Liver (tissue), 9 donors: Measurements from ENCODE around the gene FBLN1. TPM values are rescaled to one million over a fixed set of nuclear protein-coding genes. Genes with fewer than 3 reads are reported as not detected.

ENCODE experiments used
- DNase-seq: peaks from one replicate; pipeline ENCODE4 v3.0.0-alpha.2; 2017; ENCODE audit warnings: low spot score
- H3K27ac ChIP-seq, 2 donors: one replicate each; pipeline ENCODE4 v1.7.0; 2013; ENCODE audit warnings: inconsistent platforms in 2 of 2, low read length in 2 of 2, control low read depth in 1 of 2, low read depth in 1 of 2, mild to moderate bottlenecking in 1 of 2
- H3K27me3 ChIP-seq, 4 donors: one replicate each; pipeline versions ENCODE4 v1.6.1 to v1.7.0; 2013; ENCODE audit warnings: low read length in 3 of 4, inconsistent platforms in 1 of 4, mild to moderate bottlenecking in 1 of 4, moderate library complexity in 1 of 4; ENCODE audit not compliant: control insufficient read depth in 4 of 4, insufficient read depth in 4 of 4
- H3K36me3 ChIP-seq, 4 donors: one replicate each; pipeline versions ENCODE4 v1.6.1 to v1.7.0; 2013; ENCODE audit warnings: low read length in 3 of 4, mild to moderate bottlenecking in 3 of 4, low read depth in 1 of 4, moderate library complexity in 1 of 4; ENCODE audit not compliant: control insufficient read depth in 4 of 4, insufficient read depth in 3 of 4
- H3K4me1 ChIP-seq, 4 donors: one replicate each; pipeline versions ENCODE4 v1.6.1 to v1.7.0; 2013; ENCODE audit warnings: low read length in 3 of 4, mild to moderate bottlenecking in 3 of 4, moderate library complexity in 1 of 4; ENCODE audit not compliant: control insufficient read depth in 4 of 4, insufficient read depth in 4 of 4
- H3K4me3 ChIP-seq, 3 donors: one replicate each; pipeline versions ENCODE4 v1.6.1 to v1.7.0; 2013; ENCODE audit warnings: low read length in 3 of 3, control low read depth in 1 of 3, low read depth in 1 of 3, mild to moderate bottlenecking in 1 of 3
- H3K9ac ChIP-seq, 2 donors: one replicate each; pipeline ENCODE4 v1.7.0; 2013; ENCODE audit warnings: low read length in 2 of 2, mild to moderate bottlenecking in 2 of 2, moderate library complexity in 2 of 2, control low read depth in 1 of 2, low read depth in 1 of 2
- H3K9me3 ChIP-seq, 4 donors: one replicate each; pipeline versions ENCODE4 v1.6.1 to v1.7.0; 2013; ENCODE audit warnings: low read length in 3 of 4; ENCODE audit not compliant: control insufficient read depth in 4 of 4
- ATF3 ChIP-seq: IDR thresholded peaks from 2 replicates; pipeline ENCODE4 v1.6.1; 2016; ENCODE audit warnings: antibody characterized with exemption
- CTCF ChIP-seq: fragments of 150-350 bp; IDR thresholded peaks from 2 replicates; pipeline ENCODE4 v1.5.1; 2017; ENCODE audit warnings: improper control_type of control experiment, low read depth, low read length; ENCODE audit not compliant: missing input control
- EGR1 ChIP-seq, 2 donors: IDR thresholded peaks; 2 replicates each; pipeline ENCODE4 v1.6.1; 2016 to 2018; ENCODE audit warnings: antibody characterized with exemption in 2 of 2, low read depth in 2 of 2
- FOXA1 ChIP-seq: IDR thresholded peaks from 2 replicates; pipeline ENCODE4 v1.6.1; 2016; ENCODE audit warnings: antibody characterized with exemption
- GABPA ChIP-seq, 2 donors: IDR thresholded peaks in 1 of 2; conservative IDR thresholded peaks in 1 of 2; 2 replicates each; pipeline ENCODE4 v1.6.1; 2016; ENCODE audit warnings: antibody characterized with exemption in 2 of 2, mild to moderate bottlenecking in 1 of 2, moderate library complexity in 1 of 2
- HNF4A ChIP-seq, 2 donors: conservative IDR thresholded peaks; 2 replicates each; pipeline ENCODE4 v1.6.1; 2016; ENCODE audit warnings: antibody characterized with exemption in 2 of 2, mild to moderate bottlenecking in 2 of 2
- HNF4G ChIP-seq: IDR thresholded peaks from 2 replicates; pipeline ENCODE4 v1.6.1; 2016; ENCODE audit warnings: antibody characterized with exemption
- JUND ChIP-seq, 2 donors: IDR thresholded peaks; 2 replicates each; pipeline ENCODE4 v1.6.1; 2016; ENCODE audit warnings: antibody characterized with exemption in 2 of 2
- NR2F2 ChIP-seq: IDR thresholded peaks from 2 replicates; pipeline ENCODE4 v1.6.1; 2016; ENCODE audit warnings: antibody characterized with exemption
- RAD21 ChIP-seq, 2 donors: IDR thresholded peaks; 2 replicates each; pipeline ENCODE4 v1.6.1; 2016; ENCODE audit warnings: antibody characterized with exemption in 2 of 2, mild to moderate bottlenecking in 2 of 2
- REST ChIP-seq: IDR thresholded peaks from 2 replicates; pipeline ENCODE4 v1.6.1; 2016; ENCODE audit warnings: antibody characterized with exemption, mild to moderate bottlenecking
- RXRA ChIP-seq, 2 donors: IDR thresholded peaks; 2 replicates each; pipeline ENCODE4 v1.6.1; 2017 to 2018; ENCODE audit warnings: antibody characterized with exemption in 2 of 2, mild to moderate bottlenecking in 1 of 2
- SP1 ChIP-seq: IDR thresholded peaks from 2 replicates; pipeline ENCODE4 v1.6.1; 2018; ENCODE audit warnings: antibody characterized with exemption, mild to moderate bottlenecking
- TAF1 ChIP-seq: conservative IDR thresholded peaks from 2 replicates; pipeline ENCODE4 v1.6.1; 2016; ENCODE audit warnings: antibody characterized with exemption, mild to moderate bottlenecking
- YY1 ChIP-seq: IDR thresholded peaks from 2 replicates; pipeline ENCODE4 v1.6.1; 2016; ENCODE audit warnings: antibody characterized with exemption, mild to moderate bottlenecking
- ZBTB33 ChIP-seq: IDR thresholded peaks from 2 replicates; pipeline ENCODE4 v1.6.1; 2016; ENCODE audit warnings: antibody characterized with exemption
- WGBS: extraction: QIAGEN DNeasy Blood & Tissue Kit; methylation state at CpG from one replicate; pipeline ENCODE4 v1.1.7; 2013; 5-methylcytosine and 5-hydroxymethylcytosine counted together
- polyA plus RNA-seq, 2 donors: library from polyadenylated mRNA; stranded (reverse) in 1 of 2; unstranded in 1 of 2; fragments of 200-250 nt in 1 of 2; fragments of >200 nt in 1 of 2; fragmentation: Nextera tagmentation in 1 of 2; extraction: Ambion mirVana in 1 of 2; gene quantifications; one replicate each; pipeline versions ENCODE4 v1.2.1 to v1.2.3, GENCODE V29; 2013 to 2015
- total RNA-seq, 2 donors: library from RNA; depleted of rRNA; stranded (reverse); fragments of >200 nt; gene quantifications; one replicate each; pipeline ENCODE4 v1.2.3, GENCODE V29; 2014
- donor health status: healthy.
- donor health status: healthy.
- donor health status: healthy.
- donor health status: healthy.
- donor health status: healthy.

The FBLN1 gene
- total and polyA plus RNA-seq, 4 donors, result 2.2 to 9.3 (median 6.3) TPM

- no peak for DNase-seq
- TF ChIP-seq TAF1 (no peak), NR2F2 (no peak), SP1 (no peak), REST (no peak), YY1 (no peak), ATF3 (no peak), FOXA1 (no peak), EGR1 (IDR thresholded peaks at IDR 0.05; ENCODE audit: low read depth in 2 of 2) (no peak), JUND (IDR thresholded peaks at IDR 0.05) (no peak), HNF4G (no peak), CTCF (no peak), RAD21 (IDR thresholded peaks at IDR 0.05) (no peak)
- H3K27me3 ChIP-seq, result peaks cover 0 to 5% (median 1%) of the 10 kb centered on the region in 4 donors
- no peak overlapping the region for H3K4me3 ChIP-seq
- no peak overlapping the region for H3K9ac ChIP-seq
- no peaks in the 10 kb centered on the region for H3K9me3 ChIP-seq
- no peaks in the 10 kb centered on the region for H3K36me3 ChIP-seq
- H3K27ac ChIP-seq, result no peak overlapping the region
- 94% methylated on average over 14 of the region's 14 CpGs for WGBS
- H3K4me1 ChIP-seq, result peaks cover 2 to 8% (median 5%) of the 10 kb centered on the region in 4 donors
These were observed 3.5 kb downstream of the FBLN1 start for GRCh38 chr22:45505991-45506747.

- Histone ChIP-seq H3K9me3 (no peaks in the 10 kb centered on the region), H3K4me1 (peaks cover 2 to 8% (median 7%) of the 10 kb centered on the region in 4 donors), H3K9ac (no peak overlapping the region), H3K4me3 (no peak overlapping the region), H3K27me3 (peaks cover 0 to 5% (median 1%) of the 10 kb centered on the region in 4 donors), H3K27ac (no peak overlapping the region), H3K36me3 (no peaks in the 10 kb centered on the region)
- DNase-seq, result no peak
- TF ChIP-seq ATF3 (no peak), ZBTB33 (no peak), NR2F2 (no peak), RXRA (IDR thresholded peaks at IDR 0.05) (no peak), HNF4A (conservative IDR thresholded peaks at IDR 0.05) (no peak), HNF4G (no peak), GABPA (IDR thresholded peaks at IDR 0.05 in 1 of 2, conservative IDR thresholded peaks at IDR 0.05 in 1 of 2) (no peak)
- 90% methylated on average over 8 of the region's 8 CpGs for WGBS
These were observed 4.2 kb downstream of the FBLN1 start for GRCh38 chr22:45506816-45507360.
